ENCODE measurements around the gene EIF4B.

DNA sequence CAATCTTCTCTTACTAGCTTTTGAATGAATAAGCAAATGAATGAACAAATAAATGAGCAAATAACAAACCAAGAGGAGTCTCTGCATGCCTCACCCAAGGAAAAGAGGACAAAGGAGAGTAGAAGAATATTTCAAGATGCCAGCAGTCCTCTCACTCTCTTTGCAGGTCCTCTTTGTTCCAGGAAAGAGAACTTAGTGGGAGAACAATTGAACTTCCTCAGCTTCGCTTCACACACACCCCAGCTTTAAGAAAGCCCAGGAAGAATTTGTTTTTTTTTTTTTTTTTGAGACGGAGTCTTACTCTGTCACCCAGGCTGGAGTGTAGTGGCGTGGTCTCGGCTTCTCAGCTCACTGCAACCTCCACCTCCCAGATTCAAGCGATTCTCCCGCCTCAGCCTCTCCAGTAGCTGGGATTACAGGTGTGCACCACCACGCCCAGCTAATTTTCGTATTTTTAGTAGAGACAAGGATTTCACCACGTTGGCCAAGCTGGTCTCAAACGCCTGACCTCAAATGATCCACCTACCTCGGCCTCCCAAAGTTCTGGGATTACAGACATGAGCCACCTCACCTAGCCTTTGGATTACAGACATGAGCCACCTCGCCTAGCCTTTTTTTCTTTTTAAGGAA lies 37.0 kb upstream of the EIF4B start:
- TF ChIP-seq OSR1 (CRISPR knock-in tag; IDR thresholded peaks at IDR 0.05) (no peak), ZNF565 (CRISPR knock-in tag; conservative IDR thresholded peaks at IDR 0.05; ENCODE audit: low read depth) (no peak), ZFP3 (CRISPR knock-in tag; IDR thresholded peaks at IDR 0.05) (no peak), ZNF8 (CRISPR knock-in tag; IDR thresholded peaks at IDR 0.05) (no peak), ARNTL (CRISPR knock-in tag; IDR thresholded peaks at IDR 0.05; ENCODE audit: borderline replicate concordance, low read depth) (no peak), CSDC2 (CRISPR knock-in tag; IDR thresholded peaks at IDR 0.05) (no peak), ISL1 (CRISPR knock-in tag; IDR thresholded peaks at IDR 0.05) (no peak)
- TF ChIP-seq, protein P1, sequence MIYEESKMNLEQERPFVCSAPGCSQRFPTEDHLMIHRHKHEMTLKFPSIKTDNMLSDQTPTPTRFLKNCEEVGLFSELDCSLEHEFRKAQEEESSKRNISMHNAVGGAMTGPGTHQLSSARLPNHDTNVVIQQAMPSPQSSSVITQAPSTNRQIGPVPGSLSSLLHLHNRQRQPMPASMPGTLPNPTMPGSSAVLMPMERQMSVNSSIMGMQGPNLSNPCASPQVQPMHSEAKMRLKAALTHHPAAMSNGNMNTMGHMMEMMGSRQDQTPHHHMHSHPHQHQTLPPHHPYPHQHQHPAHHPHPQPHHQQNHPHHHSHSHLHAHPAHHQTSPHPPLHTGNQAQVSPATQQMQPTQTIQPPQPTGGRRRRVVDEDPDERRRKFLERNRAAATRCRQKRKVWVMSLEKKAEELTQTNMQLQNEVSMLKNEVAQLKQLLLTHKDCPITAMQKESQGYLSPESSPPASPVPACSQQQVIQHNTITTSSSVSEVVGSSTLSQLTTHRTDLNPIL (CRISPR knock-in tag; IDR thresholded peaks at IDR 0.05; ENCODE audit: low read depth): no peak
- TF ChIP-seq, protein P2, sequence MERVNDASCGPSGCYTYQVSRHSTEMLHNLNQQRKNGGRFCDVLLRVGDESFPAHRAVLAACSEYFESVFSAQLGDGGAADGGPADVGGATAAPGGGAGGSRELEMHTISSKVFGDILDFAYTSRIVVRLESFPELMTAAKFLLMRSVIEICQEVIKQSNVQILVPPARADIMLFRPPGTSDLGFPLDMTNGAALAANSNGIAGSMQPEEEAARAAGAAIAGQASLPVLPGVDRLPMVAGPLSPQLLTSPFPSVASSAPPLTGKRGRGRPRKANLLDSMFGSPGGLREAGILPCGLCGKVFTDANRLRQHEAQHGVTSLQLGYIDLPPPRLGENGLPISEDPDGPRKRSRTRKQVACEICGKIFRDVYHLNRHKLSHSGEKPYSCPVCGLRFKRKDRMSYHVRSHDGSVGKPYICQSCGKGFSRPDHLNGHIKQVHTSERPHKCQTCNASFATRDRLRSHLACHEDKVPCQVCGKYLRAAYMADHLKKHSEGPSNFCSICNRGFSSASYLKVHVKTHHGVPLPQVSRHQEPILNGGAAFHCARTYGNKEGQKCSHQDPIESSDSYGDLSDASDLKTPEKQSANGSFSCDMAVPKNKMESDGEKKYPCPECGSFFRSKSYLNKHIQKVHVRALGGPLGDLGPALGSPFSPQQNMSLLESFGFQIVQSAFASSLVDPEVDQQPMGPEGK (CRISPR knock-in tag; IDR thresholded peaks at IDR 0.05; ENCODE audit: borderline replicate concordance): no peak

Measured in SK-N-SH treated with all-trans-retinoic acid at 6 μM for 48 hours (cell line).